ENCODE measurements around the gene ANKRD11.

DNA sequence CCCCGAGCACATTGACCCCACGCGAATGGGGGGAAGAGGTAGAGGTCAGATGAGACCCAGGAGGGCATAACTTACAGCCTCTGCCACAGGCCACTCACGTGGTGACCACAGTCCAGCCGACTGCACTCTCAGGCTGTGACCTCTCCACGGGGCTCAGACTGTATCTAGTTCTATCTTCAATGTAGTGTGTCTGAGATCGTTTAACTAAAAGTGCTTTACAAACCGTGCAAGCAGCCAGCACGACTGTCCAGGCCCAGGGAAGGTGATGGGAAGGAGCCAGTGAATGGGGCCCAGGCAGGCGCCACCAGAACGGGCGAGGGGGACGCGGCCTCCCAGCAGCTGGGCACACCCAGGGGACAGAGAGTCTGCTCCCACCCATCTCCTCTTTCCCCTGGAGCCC is 108.6 kb downstream of the ANKRD11 start:
- TF ChIP-seq, protein P1, sequence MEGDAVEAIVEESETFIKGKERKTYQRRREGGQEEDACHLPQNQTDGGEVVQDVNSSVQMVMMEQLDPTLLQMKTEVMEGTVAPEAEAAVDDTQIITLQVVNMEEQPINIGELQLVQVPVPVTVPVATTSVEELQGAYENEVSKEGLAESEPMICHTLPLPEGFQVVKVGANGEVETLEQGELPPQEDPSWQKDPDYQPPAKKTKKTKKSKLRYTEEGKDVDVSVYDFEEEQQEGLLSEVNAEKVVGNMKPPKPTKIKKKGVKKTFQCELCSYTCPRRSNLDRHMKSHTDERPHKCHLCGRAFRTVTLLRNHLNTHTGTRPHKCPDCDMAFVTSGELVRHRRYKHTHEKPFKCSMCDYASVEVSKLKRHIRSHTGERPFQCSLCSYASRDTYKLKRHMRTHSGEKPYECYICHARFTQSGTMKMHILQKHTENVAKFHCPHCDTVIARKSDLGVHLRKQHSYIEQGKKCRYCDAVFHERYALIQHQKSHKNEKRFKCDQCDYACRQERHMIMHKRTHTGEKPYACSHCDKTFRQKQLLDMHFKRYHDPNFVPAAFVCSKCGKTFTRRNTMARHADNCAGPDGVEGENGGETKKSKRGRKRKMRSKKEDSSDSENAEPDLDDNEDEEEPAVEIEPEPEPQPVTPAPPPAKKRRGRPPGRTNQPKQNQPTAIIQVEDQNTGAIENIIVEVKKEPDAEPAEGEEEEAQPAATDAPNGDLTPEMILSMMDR (IDR thresholded peaks at IDR 0.05; ENCODE audit: extremely low read depth in 1 of 2, insufficient read depth in 1 of 2, low read depth in 1 of 2, low read length in 2 of 2), result no peak
- TF ChIP-seq POLR2A (IDR thresholded peaks at IDR 0.05; ENCODE audit: low read depth, low read length), result no peak
- TF ChIP-seq EZH2 (IDR thresholded peaks at IDR 0.05; ENCODE audit: borderline replicate concordance, low read depth, low read length, severe bottlenecking), result no peak
